GM12892 (cell line): ENCODE results near the gene NR3C2.

ENCODE experiments used
- POLR2A ChIP-seq: IDR thresholded peaks from 2 replicates; pipeline ENCODE4 v1.6.1; 2011; ENCODE audit warnings: low read depth, low read length, control low read depth
- TAF1 ChIP-seq: IDR thresholded peaks from 2 replicates; pipeline ENCODE4 v1.6.1; 2011; ENCODE audit warnings: low read depth, mild to moderate bottlenecking, control low read depth, low read length, borderline replicate concordance

DNA sequence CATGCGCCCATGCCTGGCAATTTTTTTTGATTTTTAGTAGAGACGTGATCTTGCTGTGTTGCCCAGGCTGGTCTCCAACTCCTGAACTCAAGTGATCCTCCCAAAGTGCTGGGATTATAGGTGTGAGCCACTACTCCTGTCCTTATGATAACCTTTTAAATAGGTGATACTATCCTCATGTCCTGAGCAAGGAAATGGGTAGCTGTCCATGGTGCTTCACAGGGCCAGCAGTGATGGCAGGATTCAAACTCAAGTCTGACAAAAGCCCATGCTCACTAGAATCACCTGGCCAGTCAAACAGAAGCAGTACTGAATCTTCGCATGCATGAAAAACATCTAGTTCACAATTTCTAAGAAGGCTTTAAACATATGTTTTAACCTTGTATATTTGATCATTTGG is 235.1 kb downstream of the NR3C2 start:
- TF ChIP-seq TAF1 (no peak), POLR2A (no peak)
